ENCODE measurements around the gene LYSMD4.

DNA sequence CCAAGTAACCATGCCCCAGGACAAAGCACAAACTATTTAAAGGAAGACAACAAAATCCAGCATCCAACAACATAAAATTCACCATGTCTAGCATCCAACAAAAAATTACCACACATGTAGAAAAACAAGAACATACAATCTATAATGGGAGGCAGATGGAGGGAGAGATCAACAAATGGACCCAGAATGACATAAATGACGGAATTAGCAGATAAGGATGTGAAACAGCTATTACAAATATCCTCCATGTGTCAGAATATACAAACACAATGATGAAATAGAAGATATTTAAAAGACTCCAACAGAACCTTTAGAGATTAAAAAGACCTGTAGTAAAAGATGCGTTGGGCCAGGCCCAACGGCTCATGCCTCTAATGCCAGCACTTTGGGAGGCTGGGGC is 10.8 kb downstream of the LYSMD4 start:
- TF ChIP-seq CBX5 (IDR thresholded peaks at IDR 0.05; ENCODE audit: low read depth, low read length) = no peak
- no peak for TF ChIP-seq EP300 (IDR thresholded peaks at IDR 0.05; ENCODE audit: borderline replicate concordance in 1 of 2, low read depth in 2 of 2, low read length in 2 of 2)
- TF ChIP-seq ZNF274 (IDR thresholded peaks at IDR 0.05; ENCODE audit: borderline replicate concordance, extremely low read depth, low read length) = no peak
- no peak for TF ChIP-seq SIN3A (conservative IDR thresholded peaks at IDR 0.05 in 1 of 2, IDR thresholded peaks at IDR 0.05 in 1 of 2; ENCODE audit: low read depth in 1 of 2, low read length in 2 of 2)
- TF ChIP-seq, protein P1, sequence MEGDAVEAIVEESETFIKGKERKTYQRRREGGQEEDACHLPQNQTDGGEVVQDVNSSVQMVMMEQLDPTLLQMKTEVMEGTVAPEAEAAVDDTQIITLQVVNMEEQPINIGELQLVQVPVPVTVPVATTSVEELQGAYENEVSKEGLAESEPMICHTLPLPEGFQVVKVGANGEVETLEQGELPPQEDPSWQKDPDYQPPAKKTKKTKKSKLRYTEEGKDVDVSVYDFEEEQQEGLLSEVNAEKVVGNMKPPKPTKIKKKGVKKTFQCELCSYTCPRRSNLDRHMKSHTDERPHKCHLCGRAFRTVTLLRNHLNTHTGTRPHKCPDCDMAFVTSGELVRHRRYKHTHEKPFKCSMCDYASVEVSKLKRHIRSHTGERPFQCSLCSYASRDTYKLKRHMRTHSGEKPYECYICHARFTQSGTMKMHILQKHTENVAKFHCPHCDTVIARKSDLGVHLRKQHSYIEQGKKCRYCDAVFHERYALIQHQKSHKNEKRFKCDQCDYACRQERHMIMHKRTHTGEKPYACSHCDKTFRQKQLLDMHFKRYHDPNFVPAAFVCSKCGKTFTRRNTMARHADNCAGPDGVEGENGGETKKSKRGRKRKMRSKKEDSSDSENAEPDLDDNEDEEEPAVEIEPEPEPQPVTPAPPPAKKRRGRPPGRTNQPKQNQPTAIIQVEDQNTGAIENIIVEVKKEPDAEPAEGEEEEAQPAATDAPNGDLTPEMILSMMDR (IDR thresholded peaks at IDR 0.05; ENCODE audit: control extremely low read depth in 1 of 3, insufficient read depth in 1 of 3, low read depth in 1 of 3, low read length in 3 of 3) = no peak
- TF ChIP-seq, protein P2, sequence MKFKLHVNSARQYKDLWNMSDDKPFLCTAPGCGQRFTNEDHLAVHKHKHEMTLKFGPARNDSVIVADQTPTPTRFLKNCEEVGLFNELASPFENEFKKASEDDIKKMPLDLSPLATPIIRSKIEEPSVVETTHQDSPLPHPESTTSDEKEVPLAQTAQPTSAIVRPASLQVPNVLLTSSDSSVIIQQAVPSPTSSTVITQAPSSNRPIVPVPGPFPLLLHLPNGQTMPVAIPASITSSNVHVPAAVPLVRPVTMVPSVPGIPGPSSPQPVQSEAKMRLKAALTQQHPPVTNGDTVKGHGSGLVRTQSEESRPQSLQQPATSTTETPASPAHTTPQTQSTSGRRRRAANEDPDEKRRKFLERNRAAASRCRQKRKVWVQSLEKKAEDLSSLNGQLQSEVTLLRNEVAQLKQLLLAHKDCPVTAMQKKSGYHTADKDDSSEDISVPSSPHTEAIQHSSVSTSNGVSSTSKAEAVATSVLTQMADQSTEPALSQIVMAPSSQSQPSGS (IDR thresholded peaks at IDR 0.05; ENCODE audit: low read length) = no peak
- no peak for TF ChIP-seq POLR2AphosphoS5 (IDR thresholded peaks at IDR 0.05; ENCODE audit: low read depth, low read length)

Data from H1 (cell line).